Astrocyte of the cerebellum (primary cell): ENCODE measurements around the gene NRK.
"Not testable (repeated sequence)": the region's sequence is repeated elsewhere in the genome, so short reads cannot be mapped to it uniquely, and the experiment has no call there.

Source experiments
- DNase-seq: peaks from one replicate; pipeline ENCODE4 v3.0.0-alpha.2; 2011; ENCODE audit warnings: low read depth
- H3K4me3 ChIP-seq: 2 replicates; pipeline ENCODE4 v1.5.1; 2011; ENCODE audit warnings: mild to moderate bottlenecking, low read depth, low read length, moderate library complexity
- CTCF ChIP-seq: IDR thresholded peaks from 2 replicates; pipeline ENCODE4 v1.5.1; 2012; ENCODE audit warnings: low read length, low read depth, moderate library complexity, mild to moderate bottlenecking; ENCODE audit errors: missing control alignments
- in situ Hi-C: cut with HindIII; loops from 2 replicates; pipeline ENCODE4 v1.10.0; 2017; ENCODE audit warnings: low sequenced_read_pairs

NRK gene

GRCh38 chrX:105845631-105846030 lies 23.3 kb downstream of the NRK start:
- no peak for TF ChIP-seq CTCF
- in situ Hi-C loops: no loop called here
- no peak for DNase-seq
- no peak overlapping the region for H3K4me3 ChIP-seq

GRCh38 chrX:105850100-105850499 lies 27.8 kb downstream of the NRK start:
- H3K4me3 ChIP-seq, in situ Hi-C loops, DNase-seq: not testable (repeated sequence)

GRCh38 chrX:105865709-105866108 lies 43.4 kb downstream of the NRK start:
- DNase-seq: no peak
- in situ Hi-C loops: no loop called here
- TF ChIP-seq CTCF: no peak
- no peak overlapping the region for H3K4me3 ChIP-seq

- in situ Hi-C loops: no loop called here
- H3K4me3 ChIP-seq: no peak overlapping the region
- TF ChIP-seq CTCF: no peak
- no peak for DNase-seq
Observed at GRCh38 chrX:105869701-105870100, 47.4 kb downstream of the NRK start.

GRCh38 chrX:105870445-105870844 lies 48.1 kb downstream of the NRK start:
- H3K4me3 ChIP-seq: no peak overlapping the region
- no peak for TF ChIP-seq CTCF
- DNase-seq: no peak
- in situ Hi-C loops: no loop called here

GRCh38 chrX:105872941-105873340 lies 50.6 kb downstream of the NRK start:
- no peak for TF ChIP-seq CTCF
- peak; percentile 19 for DNase-seq
- in situ Hi-C loops: no loop called here
- no peak overlapping the region for H3K4me3 ChIP-seq

- in situ Hi-C loops: no loop called here
Observed at GRCh38 chrX:105874790-105875189, 52.5 kb downstream of the NRK start.

More at GRCh38 chrX:105874790-105875189, 52.5 kb downstream of the NRK start:
- TF ChIP-seq CTCF: no peak
- no peak for DNase-seq
- no peak overlapping the region for H3K4me3 ChIP-seq
